GM18861 (cell line): ENCODE measurements around the gene NSUN6.

Experiments used
- ATAC-seq: cut with Tn5 transposase; IDR thresholded peaks from one replicate; pipeline ENCODE4 v1.9.1; 2021; ENCODE audit not compliant: unreplicated experiment

Gene NSUN6

GRCh38 chr10:18563003-18563726 is 88.2 kb downstream of the NSUN6 start:
- ATAC-seq, result no peak

DNA sequence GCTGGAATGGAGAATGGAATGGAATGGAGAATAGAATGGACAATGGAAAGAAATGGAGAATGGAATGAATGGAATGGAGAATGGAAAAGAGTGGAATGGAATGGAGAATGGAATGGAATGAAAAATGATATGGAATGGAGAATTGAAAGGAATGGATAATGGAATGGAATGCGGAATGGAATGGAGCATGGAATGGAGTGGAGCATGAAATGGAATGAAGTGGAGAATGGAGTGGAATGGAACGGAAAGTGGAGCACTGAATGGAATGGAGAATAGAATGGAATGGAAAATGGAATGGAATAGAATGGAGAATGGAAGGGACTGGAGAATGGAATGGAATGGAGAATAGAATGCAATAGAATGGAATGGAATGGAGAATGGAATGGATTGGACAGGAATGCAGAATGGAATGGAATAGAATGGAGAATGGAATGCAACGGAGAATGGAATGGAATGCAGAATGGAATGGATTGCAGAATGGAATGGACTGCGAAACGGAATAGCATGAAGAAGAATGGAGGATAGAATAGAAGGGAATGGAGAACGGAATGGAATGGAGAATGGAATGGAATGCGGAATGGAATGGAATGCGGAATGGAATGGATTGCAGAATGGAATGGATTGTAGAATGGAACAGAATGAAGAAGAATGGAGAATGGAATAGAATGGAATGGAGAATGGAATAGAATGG is 89.4 kb downstream of the NSUN6 start:
- no peak for ATAC-seq

- ATAC-seq, result no peak
Measured at GRCh38 chr10:18557960-18558359, 93.4 kb downstream of the NSUN6 start.

DNA sequence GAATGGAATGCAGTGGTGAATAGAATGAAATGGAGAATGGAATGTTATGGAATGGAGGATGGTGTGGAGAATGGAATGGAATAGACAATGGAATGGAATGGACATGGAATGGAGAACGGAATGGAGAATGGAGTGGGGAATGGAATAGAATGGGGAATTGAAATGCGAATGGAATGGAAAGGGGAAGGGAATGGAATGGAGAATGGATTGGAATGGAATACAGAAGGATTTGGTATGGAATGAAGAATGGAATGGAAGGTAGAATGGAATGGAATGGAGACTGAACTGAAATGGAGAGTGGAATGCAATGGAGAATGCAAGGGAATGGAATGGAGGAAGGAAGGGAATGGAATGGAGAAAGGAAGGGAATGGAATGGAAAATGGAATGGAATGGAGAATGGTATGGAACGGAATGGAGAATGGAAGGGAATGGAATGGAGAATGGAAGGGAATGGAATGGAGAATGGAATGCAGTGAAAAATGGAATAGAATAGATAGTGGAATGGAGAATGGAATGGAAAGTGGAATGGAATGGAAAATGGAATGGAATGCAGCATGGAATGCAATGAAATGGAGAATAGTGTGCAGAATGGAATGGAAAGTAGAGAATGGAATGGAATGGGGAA is 94.8 kb downstream of the NSUN6 start:
- ATAC-seq, result no peak

- no peak for ATAC-seq
Measured at GRCh38 chr10:18554479-18554878, 96.9 kb downstream of the NSUN6 start.

- no peak for ATAC-seq
Measured at GRCh38 chr10:18551473-18551872, 99.9 kb downstream of the NSUN6 start.

GRCh38 chr10:18549105-18549504 is 102.3 kb downstream of the NSUN6 start:
- no peak for ATAC-seq

DNA sequence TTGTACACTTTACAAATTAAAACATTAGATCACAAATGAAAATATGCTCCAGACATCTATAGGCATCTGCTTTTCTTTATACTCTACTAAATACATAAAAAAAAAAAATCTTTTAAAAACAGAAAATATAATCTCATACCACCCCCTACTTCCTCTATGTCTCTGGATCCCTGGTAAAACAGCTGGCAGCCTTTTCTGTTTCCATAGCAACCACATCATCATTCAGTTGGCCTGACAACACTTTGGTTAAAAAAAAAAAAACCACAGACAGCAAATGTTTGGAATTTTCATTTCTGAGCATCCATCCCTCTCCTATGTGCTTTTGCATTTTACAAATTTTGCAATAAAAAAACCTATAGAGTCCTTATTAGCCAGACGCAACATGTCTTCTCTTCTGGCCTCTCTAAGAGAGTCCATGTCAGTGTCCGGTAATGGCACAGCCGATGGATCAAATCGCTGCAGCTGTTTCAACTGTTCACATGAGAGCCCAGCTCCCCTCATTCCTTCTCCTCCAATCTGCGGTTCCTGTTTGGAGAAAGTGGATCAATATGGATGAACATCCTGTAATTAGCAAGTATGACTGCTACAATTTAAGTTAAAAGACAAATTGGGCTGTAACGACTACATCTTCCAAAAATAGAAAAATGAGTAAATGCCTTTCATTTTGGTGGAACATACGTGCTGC is 105.6 kb downstream of the NSUN6 start:
- no peak for ATAC-seq

- no peak for ATAC-seq
Measured at GRCh38 chr10:18542832-18543231, 108.6 kb downstream of the NSUN6 start.

- ATAC-seq, result no peak
Measured at GRCh38 chr10:18540195-18540594, 111.2 kb downstream of the NSUN6 start.

DNA sequence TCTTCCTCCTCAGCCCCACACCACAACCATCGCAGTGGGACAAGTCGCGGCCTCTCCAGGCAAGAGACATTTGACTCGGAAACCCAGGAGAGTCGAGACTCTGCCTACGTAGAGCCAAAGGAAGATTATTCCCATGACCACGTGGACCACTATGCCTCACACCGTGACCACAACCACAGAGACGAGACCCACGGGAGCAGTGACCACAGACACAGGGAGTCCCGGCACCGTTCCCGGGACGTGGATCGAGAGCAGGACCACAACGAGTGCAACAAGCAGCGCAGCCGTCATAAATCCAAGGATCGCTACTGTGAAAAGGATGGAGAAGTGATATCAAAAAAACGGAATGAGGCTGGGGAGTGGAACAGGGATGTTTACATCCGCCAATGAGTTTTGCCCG is 112.1 kb downstream of the NSUN6 start:
- no peak for ATAC-seq

GRCh38 chr10:18533896-18534295 is 117.5 kb downstream of the NSUN6 start:
- ATAC-seq, result no peak

DNA sequence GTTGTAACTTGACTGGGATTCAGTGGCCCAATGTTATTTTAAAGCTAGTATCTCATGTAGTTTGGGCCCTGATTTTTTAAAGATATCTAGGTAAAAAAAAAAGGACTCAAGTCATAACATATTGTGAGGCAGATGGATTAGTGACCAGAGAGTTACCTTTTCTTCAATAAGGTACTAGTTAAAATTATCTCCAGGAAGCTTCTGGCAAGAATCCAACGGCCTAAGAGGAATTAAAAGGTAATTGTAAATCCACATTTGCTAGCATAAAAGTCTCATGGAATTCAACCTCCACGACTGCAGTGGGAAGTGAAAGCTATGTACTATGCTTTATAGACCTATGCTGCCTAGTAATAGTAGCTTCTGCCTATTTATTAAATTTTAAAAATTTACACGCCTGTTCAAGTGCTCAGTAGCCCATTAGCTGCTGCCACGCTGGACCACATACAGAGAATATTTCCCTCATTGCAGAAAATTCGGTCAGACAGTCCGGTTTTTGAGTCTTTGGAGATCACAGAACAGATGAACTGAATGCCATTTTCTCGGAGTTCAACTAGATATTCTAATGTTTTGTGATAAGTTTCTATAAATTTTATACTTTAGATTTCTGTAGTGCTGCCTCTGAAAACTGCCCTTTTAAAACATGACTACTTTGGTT is 118.4 kb downstream of the NSUN6 start:
- no peak for ATAC-seq

GRCh38 chr10:18528292-18528691 is 123.1 kb downstream of the NSUN6 start:
- no peak for ATAC-seq

DNA sequence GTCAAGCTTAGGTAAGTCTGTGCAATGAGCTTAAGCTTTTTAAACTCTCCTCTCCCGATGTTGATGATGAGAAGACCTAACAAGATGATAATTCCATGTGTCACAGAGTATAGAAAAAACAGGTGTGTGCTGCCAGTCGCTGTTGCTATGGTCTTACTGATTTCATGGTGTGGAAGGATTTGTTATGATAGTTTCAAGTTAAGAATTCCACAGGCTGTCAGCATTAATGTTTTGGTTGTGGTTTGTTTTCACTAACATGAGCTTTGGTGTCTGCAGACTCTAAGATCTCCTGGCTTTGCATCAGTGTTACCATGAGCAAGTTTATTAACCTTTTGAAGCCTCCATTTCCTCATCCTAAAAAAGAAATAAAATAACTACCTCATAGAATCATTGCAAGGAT is 123.7 kb downstream of the NSUN6 start:
- no peak for ATAC-seq

GRCh38 chr10:18523858-18524257 is 127.5 kb downstream of the NSUN6 start:
- ATAC-seq, result no peak

- ATAC-seq, result no peak
Measured at GRCh38 chr10:18523025-18523424, 128.4 kb downstream of the NSUN6 start.

DNA sequence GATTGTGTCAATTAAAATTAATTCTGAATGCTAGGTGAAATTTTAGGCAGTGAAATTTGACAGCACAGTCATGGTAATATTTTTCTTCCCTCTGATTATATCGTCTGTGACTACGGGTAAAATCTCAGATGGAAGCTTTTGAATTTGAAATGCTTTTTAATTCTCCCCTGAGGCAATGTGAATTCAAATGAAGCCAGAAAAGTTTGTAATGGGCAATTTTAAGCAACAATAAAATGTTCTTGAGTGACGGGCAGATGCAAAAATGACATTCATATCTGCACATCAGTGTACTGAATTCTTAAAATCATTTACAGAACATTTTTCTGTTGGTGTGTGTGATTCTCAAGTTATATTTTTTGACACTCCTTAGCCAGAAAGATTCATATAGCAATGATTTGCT is 134.5 kb downstream of the NSUN6 start:
- ATAC-seq, result no peak

- ATAC-seq, result no peak
Measured at GRCh38 chr10:18514537-18514936, 136.8 kb downstream of the NSUN6 start.

GRCh38 chr10:18508587-18508986 is 142.8 kb downstream of the NSUN6 start:
- ATAC-seq, result no peak

DNA sequence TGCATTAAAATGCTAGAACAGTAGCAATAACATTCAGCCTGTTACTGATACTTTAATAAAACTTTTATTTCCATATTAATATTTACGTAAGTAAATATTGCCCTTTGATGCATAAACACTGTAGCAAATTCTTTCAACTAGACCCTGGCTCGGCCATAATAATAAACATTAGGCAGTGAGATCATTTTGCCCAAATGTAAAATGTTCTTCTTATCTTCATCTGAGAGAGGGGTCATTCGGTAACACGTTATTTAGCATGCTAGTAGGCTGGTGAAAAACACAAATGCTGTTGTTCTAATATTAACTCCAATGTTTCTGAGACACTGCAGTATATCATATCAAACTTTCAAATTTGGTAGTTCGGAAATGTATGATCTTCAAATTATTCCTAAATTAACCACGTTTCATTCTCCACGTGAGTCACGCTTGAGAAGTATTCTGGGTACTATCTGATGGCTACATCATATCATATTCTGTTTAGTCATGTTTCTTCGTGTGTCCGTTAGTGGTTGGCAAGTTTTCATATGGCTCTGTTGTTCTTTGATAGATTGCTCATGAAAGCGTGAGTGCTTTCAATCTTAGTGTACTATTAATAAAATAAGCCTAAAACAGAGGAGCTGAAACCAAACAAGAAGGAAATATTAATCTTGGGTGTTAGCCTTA is 145.8 kb downstream of the NSUN6 start:
- ATAC-seq, result no peak
